Posterior vena cava (tissue), 2 donors: ENCODE results near the gene JPT2. TPM values are rescaled to one million over a fixed set of nuclear protein-coding genes. Genes with fewer than 3 reads are reported as not detected.
A peak's percentile ranks its signal among the peaks of the same experiment; 100 is the strongest.

Source experiments
- DNase-seq: peaks from one replicate; pipeline ENCODE4 v3.0.0-alpha.2; 2020; ENCODE audit warnings: low spot score
- intact Hi-C, 2 donors: fragments of 100-400 bp; cut with DNase I; formaldehyde crosslinking; loops; one replicate each; pipeline versions ENCODE4 v1.14.1 to v1.14.2; 2022 to 2023
- long read RNA-seq, 2 donors: library from polyadenylated mRNA; unstranded; transcript quantifications; one replicate each; pipeline ENCODE4 v2.0.0, GENCODE V29; 2020 to 2021
- total RNA-seq, 2 donors: library from RNA; stranded (reverse); fragmentation: NEBNext Ultra II Directional; extraction: Animal tissue kit (Norgen Biotek cat#: 25700); gene quantifications; one replicate each; pipeline ENCODE4 v1.2.1, GENCODE V29; 2021
- donor health status: DM: yes; HTN: yes; CAD: no.
- donor health status: DM: yes; HTN: yes; CAD: no.

The JPT2 gene, protein sequence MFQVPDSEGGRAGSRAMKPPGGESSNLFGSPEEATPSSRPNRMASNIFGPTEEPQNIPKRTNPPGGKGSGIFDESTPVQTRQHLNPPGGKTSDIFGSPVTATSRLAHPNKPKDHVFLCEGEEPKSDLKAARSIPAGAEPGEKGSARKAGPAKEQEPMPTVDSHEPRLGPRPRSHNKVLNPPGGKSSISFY
- 10 to 100 TPM; 23.3 to 31.1 TPM for total RNA-seq
- long read RNA-seq, donor 1, partial matches to known transcripts: 0 of 5 reads
- long read RNA-seq, donor 1, other reads (novel, unspliced or antisense): 4 of 5 reads
- long read RNA-seq, donor 2, partial matches to known transcripts: 0 of 7 reads
- long read RNA-seq, donor 2, other reads (novel, unspliced or antisense): 6 of 7 reads

DNA sequence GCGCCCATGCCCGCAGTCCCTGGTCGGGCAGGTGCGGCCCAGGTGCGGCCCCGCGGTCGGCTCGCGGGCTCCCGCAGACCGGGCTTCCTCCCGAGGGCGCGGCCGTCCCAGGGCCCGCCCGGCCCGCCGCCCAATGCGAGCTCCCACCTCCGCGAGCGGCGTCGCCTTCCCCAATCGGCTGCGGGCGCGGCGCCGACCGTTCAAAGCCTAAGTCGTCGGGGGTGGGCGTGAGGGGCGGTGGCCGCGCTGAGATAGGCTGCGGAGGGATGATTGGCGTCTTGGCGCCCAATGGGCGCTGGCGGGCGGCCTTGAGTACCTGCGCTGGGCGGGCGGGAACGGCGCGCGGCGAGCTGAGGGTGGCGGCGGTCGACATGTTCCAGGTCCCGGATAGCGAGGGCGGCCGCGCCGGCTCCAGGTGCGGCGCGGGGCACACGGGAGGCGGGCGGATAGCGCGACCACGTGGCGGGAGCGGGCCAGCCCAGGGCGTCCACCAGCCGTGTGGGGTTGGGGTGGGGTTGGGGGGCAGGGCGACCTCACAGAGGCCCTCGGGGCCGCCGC is at the start of gene JPT2:
Gene JPT2, plus strand, starts transcription at position 338 of the 558 bp plus-strand sequence. Its CDS starts 34 bp downstream, at position 372.
- intact Hi-C loops: no loop called here
- peak; percentile 98 for DNase-seq

DNA sequence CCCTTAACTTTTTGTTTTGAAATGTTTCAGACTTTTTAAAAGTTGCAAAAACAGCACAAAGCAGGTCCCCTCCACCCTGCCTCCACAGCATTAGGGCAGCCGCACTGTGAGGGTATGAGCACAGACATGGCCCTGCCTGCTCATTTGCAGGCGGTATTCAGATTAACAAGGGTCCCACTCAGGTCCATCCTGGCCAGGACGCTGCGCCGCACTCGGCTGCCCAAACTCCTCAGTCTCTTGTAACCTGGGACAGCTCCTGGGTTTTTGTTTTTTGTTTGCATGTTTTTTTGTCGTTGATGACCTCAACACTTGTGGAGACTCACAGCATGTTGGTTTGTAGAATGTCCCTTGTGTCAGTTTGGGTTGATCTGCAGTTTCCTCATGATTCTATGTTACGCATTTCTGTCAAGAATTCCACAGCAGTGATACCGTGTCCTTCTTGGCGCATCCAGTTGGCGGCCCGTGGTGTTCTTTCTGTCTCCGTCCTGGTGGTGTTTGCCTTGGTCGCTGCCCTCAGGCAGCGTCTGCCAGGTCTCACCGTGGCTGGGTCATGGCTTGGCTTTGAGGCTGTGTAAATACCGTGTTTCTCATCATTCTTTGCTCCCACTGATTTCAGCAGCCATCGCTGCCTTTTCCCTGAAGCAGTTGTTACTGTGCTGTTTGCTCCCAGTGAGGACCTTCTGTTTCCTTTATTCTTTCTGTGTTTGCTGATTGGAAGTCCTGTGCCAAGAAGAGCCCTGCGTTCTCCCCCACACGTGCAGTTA is 47.4 kb upstream of the JPT2 start:
- DNase-seq: no peak
- intact Hi-C loops: no loop called here

GRCh38 chr16:1631230-1631629 is 46.8 kb upstream of the JPT2 start:
- intact Hi-C loops: no loop called here
- no peak for DNase-seq

DNA sequence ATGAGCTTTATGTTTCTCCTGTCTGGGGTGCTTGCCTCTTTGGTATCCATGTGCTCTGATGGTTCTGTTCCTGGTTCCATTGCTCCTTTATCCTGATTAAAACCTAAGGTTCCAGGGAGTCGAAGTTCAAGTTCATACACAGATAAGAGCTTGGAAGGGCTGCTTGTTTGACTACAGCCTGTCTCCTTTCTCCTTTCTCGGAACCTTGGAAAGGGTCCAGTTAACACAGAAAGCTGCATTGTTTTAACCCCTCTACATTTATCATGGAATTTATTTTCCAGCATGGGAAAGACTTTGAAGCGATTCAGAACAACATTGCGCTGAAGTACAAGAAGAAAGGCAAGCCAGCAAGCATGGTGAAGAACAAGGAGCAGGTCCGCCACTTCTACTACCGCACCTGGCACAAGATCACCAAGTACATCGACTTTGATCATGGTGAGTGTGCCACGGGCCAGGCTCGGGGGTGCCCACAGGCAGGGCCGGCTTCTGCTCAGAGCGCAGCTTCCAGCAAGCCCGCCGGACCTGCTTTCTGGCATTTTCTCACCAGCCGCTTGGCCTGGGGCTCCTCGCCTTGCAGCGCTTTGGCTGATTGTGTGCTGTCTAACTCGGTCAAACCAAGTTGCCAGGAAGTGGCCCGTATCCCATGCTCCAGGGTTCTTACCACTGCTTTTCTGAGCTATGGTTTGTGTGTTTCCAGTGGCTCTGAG is 46.0 kb upstream of the JPT2 start:
- intact Hi-C loops: no loop called here
- DNase-seq: no peak

DNA sequence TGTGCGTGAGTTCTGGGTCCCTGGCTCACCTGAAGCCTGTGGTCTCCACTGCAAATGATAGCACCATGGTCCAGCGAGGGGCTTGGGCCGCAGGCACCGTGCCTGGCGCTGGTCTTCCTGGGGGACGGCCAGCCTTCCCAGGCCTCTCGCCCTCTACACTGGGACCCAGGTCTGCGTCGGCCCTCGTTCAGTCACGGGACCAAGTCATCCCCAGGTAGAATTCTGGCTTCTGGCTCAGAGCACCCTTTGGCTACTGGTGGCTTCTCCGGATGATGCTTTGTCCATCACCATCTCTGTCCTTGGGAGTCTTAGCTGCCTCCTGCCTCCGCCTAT is 45.5 kb upstream of the JPT2 start:
- intact Hi-C loops: no loop called here
- no peak for DNase-seq

DNA sequence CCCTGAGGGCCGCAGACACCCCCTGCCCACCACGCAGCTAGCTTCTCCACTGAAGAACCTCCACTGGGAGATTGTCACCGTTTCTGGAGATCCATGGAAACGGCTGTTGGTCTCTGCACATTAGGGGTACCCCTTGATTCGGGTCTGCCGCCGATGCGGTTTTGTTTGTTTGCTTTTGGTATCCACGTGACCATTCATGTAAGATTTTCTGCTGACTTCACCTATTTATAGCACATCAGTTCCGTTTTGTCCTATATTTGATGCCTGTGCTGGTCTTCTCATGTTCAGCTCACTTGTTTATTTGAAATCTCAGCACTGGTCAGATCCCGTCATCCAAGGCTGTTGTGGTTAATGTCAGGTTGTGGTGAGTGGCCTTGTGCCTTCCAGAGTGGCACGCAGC is 44.8 kb upstream of the JPT2 start:
- intact Hi-C loops: no loop called here
- DNase-seq: no peak

GRCh38 chr16:1634541-1634940 is 43.5 kb upstream of the JPT2 start:
- intact Hi-C loops: no loop called here
- DNase-seq: no peak

GRCh38 chr16:1635070-1635469 is 43.0 kb upstream of the JPT2 start:
- intact Hi-C loops: no loop called here
- DNase-seq: no peak

DNA sequence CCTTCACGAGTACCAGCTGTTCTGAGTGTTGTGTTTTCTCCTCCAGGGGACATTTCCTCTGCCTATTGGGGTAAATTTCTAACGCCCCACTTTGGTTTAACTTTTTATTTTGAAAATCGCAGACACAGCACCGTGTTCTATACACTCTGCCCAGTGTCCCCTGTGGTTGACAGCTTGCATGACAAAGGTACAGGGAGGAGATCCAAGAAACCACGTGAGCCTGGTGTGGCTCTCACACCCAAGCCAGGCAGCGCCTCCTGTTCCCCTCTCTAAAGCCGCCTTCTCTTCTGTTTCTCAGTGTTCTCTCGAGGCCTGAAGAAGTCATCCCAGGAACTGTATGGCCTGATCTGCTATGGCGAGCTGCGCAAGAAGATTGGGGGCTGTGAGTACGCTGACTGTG is 40.6 kb upstream of the JPT2 start:
- intact Hi-C loops: loop anchor here in 1 of 2 donors (1.0 kb wide), 1 partner anchor 31 kb away; no protein-coding TSS in a partner anchor
- DNase-seq: no peak

DNA sequence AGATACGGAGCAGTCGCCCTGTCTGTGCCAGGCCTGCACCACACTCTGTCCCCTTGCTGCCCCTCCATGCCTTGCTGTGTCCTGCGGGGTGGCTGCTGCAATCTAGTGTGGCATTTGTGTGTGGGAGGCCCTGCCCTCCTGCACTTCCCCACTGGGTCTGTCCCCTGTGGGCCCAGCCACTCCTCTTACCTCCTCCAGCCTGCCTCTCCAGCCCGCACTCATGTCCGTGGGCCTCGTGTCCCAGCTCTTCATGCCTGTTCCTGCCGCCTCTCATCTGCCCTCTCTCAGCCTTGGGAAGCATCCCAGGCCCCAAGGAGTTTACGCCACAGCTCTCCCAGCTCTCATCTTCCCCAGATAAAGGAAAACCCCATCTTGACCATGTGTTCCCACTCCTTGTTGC is 39.3 kb upstream of the JPT2 start:
- DNase-seq: no peak

DNA sequence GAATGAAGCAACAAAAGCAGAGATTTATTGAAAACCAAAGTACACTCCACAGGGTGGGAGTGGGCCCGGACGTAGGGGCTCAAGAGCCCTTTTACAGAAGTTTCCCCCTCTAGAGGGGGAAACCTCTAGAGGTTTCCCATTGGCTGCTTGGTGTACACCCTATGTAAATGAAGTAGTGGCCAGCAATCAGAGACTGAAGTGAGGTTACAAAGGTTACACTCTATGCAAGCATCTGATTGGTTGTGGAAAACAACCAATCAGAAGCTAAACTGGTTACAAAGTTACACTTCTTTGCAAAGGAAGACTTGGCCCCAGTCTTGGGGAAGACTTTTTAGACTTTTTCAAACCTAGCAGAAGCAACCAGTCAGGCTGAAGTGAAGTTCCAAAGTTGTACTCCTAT is 38.8 kb upstream of the JPT2 start:
- DNase-seq: no peak
- intact Hi-C loops: no loop called here

More for the DNA sequence above, 39.3 kb upstream of the JPT2 start:
- intact Hi-C loops: no loop called here

DNA sequence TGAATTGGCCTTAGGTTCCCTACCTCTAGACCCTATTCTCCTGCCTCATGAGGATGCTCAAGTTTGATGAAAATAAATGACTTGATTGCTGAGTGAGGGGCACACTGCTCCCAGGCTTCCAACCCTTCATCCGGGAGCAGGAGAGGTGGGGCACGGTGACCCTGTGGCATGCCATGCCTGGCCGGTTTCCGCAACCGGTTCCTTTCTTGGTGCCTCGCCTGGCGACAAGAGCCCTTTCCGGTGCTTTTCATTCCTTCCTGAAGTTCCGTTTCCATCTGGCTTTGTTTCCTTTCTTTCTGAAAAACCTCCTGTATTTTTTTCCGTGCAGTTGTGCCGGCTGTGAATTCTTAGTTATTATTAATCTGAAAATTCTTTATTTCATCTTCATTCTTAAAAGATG is 38.2 kb upstream of the JPT2 start:
- DNase-seq: no peak
- intact Hi-C loops: no loop called here

GRCh38 chr16:1640261-1640941 is 37.7 kb upstream of the JPT2 start:
- intact Hi-C loops: no loop called here
- no peak for DNase-seq

GRCh38 chr16:1641261-1641660 is 36.8 kb upstream of the JPT2 start:
- no peak for DNase-seq
- intact Hi-C loops: no loop called here

DNA sequence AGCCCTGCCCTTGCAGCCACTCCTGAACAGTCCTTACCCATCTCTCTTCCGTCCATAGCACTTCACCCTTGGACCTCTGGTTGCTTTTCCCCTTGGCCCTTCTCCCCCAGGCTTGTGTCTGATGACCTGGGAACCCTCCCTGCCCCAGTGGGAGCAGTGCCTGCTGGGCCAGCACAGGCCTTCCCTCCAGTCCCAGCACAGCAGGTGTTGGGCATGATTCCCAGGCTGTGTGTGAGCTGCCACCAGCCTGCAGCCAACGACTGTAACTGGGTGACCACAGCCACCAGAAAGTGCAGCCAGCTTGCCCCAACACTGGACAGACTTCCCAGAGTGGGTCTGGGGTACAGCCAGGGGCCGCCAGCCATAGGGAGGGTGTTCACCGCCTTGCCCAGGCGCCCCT is 35.9 kb upstream of the JPT2 start:
- intact Hi-C loops: no loop called here
- no peak for DNase-seq

- no peak for DNase-seq
Observed at GRCh38 chr16:1642753-1643152, 35.3 kb upstream of the JPT2 start.

DNA sequence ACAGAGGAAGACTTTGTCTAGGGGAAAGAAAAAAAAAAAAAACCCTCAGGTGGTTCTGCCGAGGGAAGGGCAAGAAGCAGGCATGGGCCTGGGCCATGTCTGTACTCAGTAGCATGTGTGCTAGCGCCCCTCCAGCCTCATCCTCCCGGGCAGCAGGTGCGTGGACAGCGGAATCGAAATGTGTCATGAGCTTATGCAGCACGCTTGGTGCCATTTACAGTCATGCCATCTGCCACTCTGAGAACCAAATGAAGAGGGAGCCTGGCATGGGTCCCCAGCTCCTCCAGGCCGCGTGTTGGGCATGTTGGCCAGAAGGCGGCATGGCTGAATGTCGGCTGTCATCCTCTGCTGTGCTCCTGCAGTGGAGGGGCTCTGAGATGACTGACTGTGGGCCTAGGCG is 34.6 kb upstream of the JPT2 start:
- intact Hi-C loops: no loop called here
- no peak for DNase-seq

More at GRCh38 chr16:1642753-1643152, 35.3 kb upstream of the JPT2 start:
- intact Hi-C loops: no loop called here

DNA sequence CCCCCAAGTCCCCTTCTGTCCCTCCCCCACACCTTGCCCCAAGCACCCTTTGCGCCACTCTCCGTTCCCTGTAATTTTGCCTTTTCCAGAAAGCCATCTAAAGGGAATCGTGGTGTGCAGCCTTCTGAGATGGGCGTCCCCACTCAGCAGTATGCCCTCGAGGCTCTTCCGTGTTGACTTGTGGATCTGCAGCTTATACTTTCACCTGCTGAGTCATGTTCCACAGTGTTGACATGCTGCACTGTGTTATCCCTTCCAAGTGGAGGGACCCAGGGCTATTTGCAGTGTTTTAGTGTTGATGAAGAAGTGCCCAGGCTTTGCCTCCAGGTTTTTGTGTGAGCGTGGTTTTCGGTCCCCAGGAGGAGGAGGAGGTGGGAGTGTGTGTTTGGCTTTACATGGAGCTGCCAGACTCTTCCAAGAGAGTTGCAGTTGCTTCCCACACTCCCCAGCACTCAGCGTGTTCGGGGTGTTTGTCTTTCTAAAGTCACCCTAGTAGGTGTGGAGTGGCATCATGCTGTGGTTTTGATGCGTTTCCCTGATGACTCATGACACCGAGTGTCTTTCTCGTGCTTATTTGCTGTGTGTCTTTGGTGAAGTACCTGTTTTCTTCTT is 32.1 kb upstream of the JPT2 start:
- intact Hi-C loops: no loop called here
- no peak for DNase-seq

DNA sequence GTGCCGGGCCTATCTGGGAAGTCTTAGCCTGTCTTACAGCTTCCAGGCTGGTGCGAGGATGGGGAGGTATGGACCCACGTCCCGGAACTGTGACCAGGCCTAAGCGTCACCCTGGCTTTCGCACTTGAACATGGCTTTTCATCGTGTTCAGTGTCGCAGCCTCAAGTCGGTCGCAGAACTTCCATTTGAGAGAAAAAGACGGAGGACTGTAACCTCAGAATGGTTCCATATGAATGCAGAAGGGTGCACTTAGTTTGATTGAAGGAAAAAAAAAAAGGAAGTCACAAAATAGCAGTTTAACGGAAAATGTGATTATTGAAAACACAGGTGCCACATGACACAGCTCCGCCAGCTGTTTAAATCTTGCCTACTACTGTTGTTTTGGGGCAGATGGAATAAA is 30.2 kb upstream of the JPT2 start:
- intact Hi-C loops: no loop called here

More for the DNA sequence above, 30.2 kb upstream of the JPT2 start:
- DNase-seq: no peak
